ENCODE data around the gene TAPT1. TPM values are rescaled to one million over a fixed set of nuclear protein-coding genes. Genes with fewer than 3 reads are reported as not detected.
A peak's percentile ranks its signal among the peaks of the same experiment; 100 is the strongest.
"Not testable (repeated sequence)": the region's sequence is repeated elsewhere in the genome, so short reads cannot be mapped to it uniquely, and the experiment has no call there.

Gene TAPT1
- total and polyA plus RNA-seq, 4 donors: 7.0 to 56.8 (median 35.7) TPM

- Histone ChIP-seq H3K4me3 (ENCODE audit: low read length in 2 of 2) (no peak overlapping the region), H3K27ac (ENCODE audit: low read depth in 1 of 2, low read length in 2 of 2) (no peak overlapping the region), H3K9me3 (ENCODE audit: control insufficient read depth, low read length) (no peaks in the 10 kb centered on the region), H3K27me3 (ENCODE audit: control insufficient read depth in 1 of 2, insufficient read depth in 2 of 2, low read length in 1 of 2) (no peaks in the 10 kb centered on the region), H3K4me1 (ENCODE audit: control insufficient read depth in 1 of 2, insufficient read depth in 2 of 2, low read length in 2 of 2) (no peaks in the 10 kb centered on the region), H3K36me3 (ENCODE audit: control insufficient read depth in 1 of 2, insufficient read depth in 2 of 2, low read length in 1 of 2) (no peaks in the 10 kb centered on the region)
- 93 to 94% methylated on average over 1 of the region's 1 CpG for WGBS, 2 donors
- no peak for DNase-seq
- ATAC-seq (ENCODE audit: low FRiP score): no peak
- intact Hi-C loops (cut with DNase I): loop anchor here (2.0 to 5.0 kb wide), 3 partner anchors 68 to 172 kb away; no protein-coding TSS in a partner anchor
Measured at GRCh38 chr4:16199093-16199492, 27.2 kb downstream of the TAPT1 start.

GRCh38 chr4:16197876-16198665 lies 28.2 kb downstream of the TAPT1 start:
- intact Hi-C loops (cut with DNase I): loop anchor here (2.0 to 5.0 kb wide), 4 partner anchors 69 to 175 kb away; no protein-coding TSS in a partner anchor
- 80 to 84% methylated on average over 2 of the region's 2 CpGs for WGBS, 2 donors
- H3K9me3 ChIP-seq (ENCODE audit: control insufficient read depth, low read length): no peaks in the 10 kb centered on the region
- no peak overlapping the region for H3K4me3 ChIP-seq (ENCODE audit: low read length in 2 of 2)
- no peak for DNase-seq
- ATAC-seq (ENCODE audit: low FRiP score): no peak
- H3K27ac ChIP-seq (ENCODE audit: low read depth in 1 of 2, low read length in 2 of 2): no peak overlapping the region
- H3K27me3 ChIP-seq (ENCODE audit: control insufficient read depth in 1 of 2, insufficient read depth in 2 of 2, low read length in 1 of 2): no peaks in the 10 kb centered on the region
- H3K36me3 ChIP-seq (ENCODE audit: control insufficient read depth in 1 of 2, insufficient read depth in 2 of 2, low read length in 1 of 2): no peaks in the 10 kb centered on the region
- peaks cover 0 to 4% of the 10 kb centered on the region in 2 donors for H3K4me1 ChIP-seq (ENCODE audit: control insufficient read depth in 1 of 2, insufficient read depth in 2 of 2, low read length in 2 of 2)

- Histone ChIP-seq H3K9me3 (ENCODE audit: control insufficient read depth, low read length) (no peaks in the 10 kb centered on the region), H3K36me3 (ENCODE audit: control insufficient read depth in 1 of 2, insufficient read depth in 2 of 2, low read length in 1 of 2) (no peaks in the 10 kb centered on the region), H3K4me1 (ENCODE audit: control insufficient read depth in 1 of 2, insufficient read depth in 2 of 2, low read length in 2 of 2) (peaks cover 0 to 4% of the 10 kb centered on the region in 2 donors), H3K27ac (ENCODE audit: low read depth in 1 of 2, low read length in 2 of 2) (peak overlapping the region in 1 of 2 donors; percentile 87), H3K27me3 (ENCODE audit: control insufficient read depth in 1 of 2, insufficient read depth in 2 of 2, low read length in 1 of 2) (no peaks in the 10 kb centered on the region), H3K4me3 (ENCODE audit: low read length in 2 of 2) (peak overlapping the region; percentile 26 to 84)
- WGBS, 2 donors: 8 to 11% methylated on average over 9 of the region's 9 CpGs
- peak; percentile 83 for ATAC-seq (ENCODE audit: low FRiP score)
- no peak for DNase-seq
- intact Hi-C loops (cut with DNase I): loop anchor here (2.0 to 5.0 kb wide), 2 partner anchors 71 to 174 kb away; no protein-coding TSS in a partner anchor
Measured at GRCh38 chr4:16196482-16197393, 29.5 kb downstream of the TAPT1 start.

- peaks cover 0 to 4% of the 10 kb centered on the region in 2 donors for H3K4me1 ChIP-seq (ENCODE audit: control insufficient read depth in 1 of 2, insufficient read depth in 2 of 2, low read length in 2 of 2)
- H3K27me3 ChIP-seq (ENCODE audit: control insufficient read depth in 1 of 2, insufficient read depth in 2 of 2, low read length in 1 of 2): no peaks in the 10 kb centered on the region
- no peaks in the 10 kb centered on the region for H3K9me3 ChIP-seq (ENCODE audit: control insufficient read depth, low read length)
- 31 to 61% methylated on average over 1 of the region's 1 CpG for WGBS, 2 donors
- peaks cover 0 to 1% of the 10 kb centered on the region in 2 donors for H3K36me3 ChIP-seq (ENCODE audit: control insufficient read depth in 1 of 2, insufficient read depth in 2 of 2, low read length in 1 of 2)
- no peak for ATAC-seq (ENCODE audit: low FRiP score)
- DNase-seq: no peak
- no peak overlapping the region for H3K27ac ChIP-seq (ENCODE audit: low read depth in 1 of 2, low read length in 2 of 2)
- intact Hi-C loops (cut with DNase I): loop anchor here (5.0 kb wide), 1 partner anchor 72 kb away; no protein-coding TSS in a partner anchor
- no peak overlapping the region for H3K4me3 ChIP-seq (ENCODE audit: low read length in 2 of 2)
Measured at GRCh38 chr4:16195209-16195608, 31.1 kb downstream of the TAPT1 start.

- not testable (repeated sequence) for ATAC-seq (ENCODE audit: low FRiP score); H3K27me3 ChIP-seq (ENCODE audit: control insufficient read depth in 1 of 2, insufficient read depth in 2 of 2, low read length in 1 of 2); H3K9me3 ChIP-seq (ENCODE audit: control insufficient read depth, low read length); DNase-seq; H3K4me3 ChIP-seq (ENCODE audit: low read length in 2 of 2); H3K36me3 ChIP-seq (ENCODE audit: control insufficient read depth in 1 of 2, insufficient read depth in 2 of 2, low read length in 1 of 2); H3K27ac ChIP-seq (ENCODE audit: low read depth in 1 of 2, low read length in 2 of 2); H3K4me1 ChIP-seq (ENCODE audit: control insufficient read depth in 1 of 2, insufficient read depth in 2 of 2, low read length in 2 of 2)
- WGBS, 2 donors: 53 to 76% methylated on average over 4 of the region's 4 CpGs
- intact Hi-C loops (cut with DNase I): loop anchor here (5.0 kb wide), 1 partner anchor 73 kb away; no protein-coding TSS in a partner anchor
Measured at GRCh38 chr4:16194798-16195197, 31.5 kb downstream of the TAPT1 start.

- intact Hi-C loops (cut with DNase I): no loop called here
- Histone ChIP-seq H3K9me3 (ENCODE audit: control insufficient read depth, low read length) (no peaks in the 10 kb centered on the region), H3K4me1 (ENCODE audit: control insufficient read depth in 1 of 2, insufficient read depth in 2 of 2, low read length in 2 of 2) (peaks cover 0 to 4% of the 10 kb centered on the region in 2 donors), H3K36me3 (ENCODE audit: control insufficient read depth in 1 of 2, insufficient read depth in 2 of 2, low read length in 1 of 2) (peaks cover 0 to 1% of the 10 kb centered on the region in 2 donors), H3K27ac (ENCODE audit: low read depth in 1 of 2, low read length in 2 of 2) (no peak overlapping the region), H3K4me3 (ENCODE audit: low read length in 2 of 2) (no peak overlapping the region), H3K27me3 (ENCODE audit: control insufficient read depth in 1 of 2, insufficient read depth in 2 of 2, low read length in 1 of 2) (no peaks in the 10 kb centered on the region)
- no peak for DNase-seq
- no peak for ATAC-seq (ENCODE audit: low FRiP score)
- WGBS, 2 donors: 57 to 59% methylated on average over 3 of the region's 3 CpGs
Measured at GRCh38 chr4:16194214-16194613, 32.1 kb downstream of the TAPT1 start.

GRCh38 chr4:16192631-16193518 lies 33.4 kb downstream of the TAPT1 start:
- Histone ChIP-seq H3K27me3 (ENCODE audit: control insufficient read depth in 1 of 2, insufficient read depth in 2 of 2, low read length in 1 of 2) (no peaks in the 10 kb centered on the region), H3K27ac (ENCODE audit: low read depth in 1 of 2, low read length in 2 of 2) (peak overlapping the region in 1 of 2 donors; percentile 22), H3K36me3 (ENCODE audit: control insufficient read depth in 1 of 2, insufficient read depth in 2 of 2, low read length in 1 of 2) (peaks cover 0 to 1% of the 10 kb centered on the region in 2 donors), H3K4me3 (ENCODE audit: low read length in 2 of 2) (no peak overlapping the region), H3K4me1 (ENCODE audit: control insufficient read depth in 1 of 2, insufficient read depth in 2 of 2, low read length in 2 of 2) (peaks cover 0 to 4% of the 10 kb centered on the region in 2 donors), H3K9me3 (ENCODE audit: control insufficient read depth, low read length) (no peaks in the 10 kb centered on the region)
- DNase-seq (no peak), ATAC-seq (ENCODE audit: low FRiP score) (no peak)
- intact Hi-C loops (cut with DNase I): no loop called here
- 21 to 43% methylated on average over 5 of the region's 5 CpGs for WGBS, 2 donors

GRCh38 chr4:16192057-16192456 lies 34.2 kb downstream of the TAPT1 start:
- H3K9me3 ChIP-seq (ENCODE audit: control insufficient read depth, low read length): no peaks in the 10 kb centered on the region
- H3K4me3 ChIP-seq (ENCODE audit: low read length in 2 of 2): no peak overlapping the region
- intact Hi-C loops (cut with DNase I): no loop called here
- ATAC-seq (ENCODE audit: low FRiP score) (no peak), DNase-seq (no peak)
- no peak overlapping the region for H3K27ac ChIP-seq (ENCODE audit: low read depth in 1 of 2, low read length in 2 of 2)
- peaks cover 0 to 1% of the 10 kb centered on the region in 2 donors for H3K36me3 ChIP-seq (ENCODE audit: control insufficient read depth in 1 of 2, insufficient read depth in 2 of 2, low read length in 1 of 2)
- H3K27me3 ChIP-seq (ENCODE audit: control insufficient read depth in 1 of 2, insufficient read depth in 2 of 2, low read length in 1 of 2): no peaks in the 10 kb centered on the region
- H3K4me1 ChIP-seq (ENCODE audit: control insufficient read depth in 1 of 2, insufficient read depth in 2 of 2, low read length in 2 of 2): peaks cover 0 to 4% of the 10 kb centered on the region in 2 donors
- 60% methylated on average over 2 of the region's 2 CpGs for WGBS, 2 donors

All from aorta (tissue), 5 donors.